Left hindlimb (tissue), 1 donor: ENCODE measurements around the gene PGBD1.
"Not testable (repeated sequence)": the region's sequence is repeated elsewhere in the genome, so short reads cannot be mapped to it uniquely, and the experiment has no call there.

Experiments
- DNase-seq: peaks from one replicate; pipeline ENCODE4 v3.0.0-alpha.2; 2018

Gene PGBD1

GRCh38 chr6:28269492-28269891 is 11.9 kb upstream of the PGBD1 start:
- DNase-seq = no peak

- DNase-seq = no peak
These were observed 6.5 kb upstream of the PGBD1 start for GRCh38 chr6:28274888-28275287.

GRCh38 chr6:28277746-28278145 is 3.6 kb upstream of the PGBD1 start:
- DNase-seq = no peak

- DNase-seq = no peak
These were observed 631 bp upstream of the PGBD1 start for GRCh38 chr6:28280595-28281287.

- DNase-seq = no peak
These were observed 1.6 kb downstream of the PGBD1 start for GRCh38 chr6:28282926-28283325.

- no peak for DNase-seq
These were observed 10.2 kb downstream of the PGBD1 start for GRCh38 chr6:28291573-28291972.

- DNase-seq = no peak
These were observed 14.0 kb downstream of the PGBD1 start for GRCh38 chr6:28295326-28295725.

GRCh38 chr6:28296520-28297060 is 15.2 kb downstream of the PGBD1 start:
- DNase-seq = no peak

GRCh38 chr6:28303570-28303969 is 22.2 kb downstream of the PGBD1 start:
- DNase-seq = no peak

- not testable (repeated sequence) for DNase-seq
These were observed 25.0 kb downstream of the PGBD1 start for GRCh38 chr6:28306363-28306762.

GRCh38 chr6:28311139-28311823 is 29.9 kb downstream of the PGBD1 start:
- no peak for DNase-seq

GRCh38 chr6:28312939-28313338 is 31.6 kb downstream of the PGBD1 start:
- DNase-seq = no peak

GRCh38 chr6:28315628-28316027 is 34.3 kb downstream of the PGBD1 start:
- no peak for DNase-seq

- DNase-seq = not testable (repeated sequence)
These were observed 36.5 kb downstream of the PGBD1 start for GRCh38 chr6:28317866-28318265.

GRCh38 chr6:28322661-28323060 is 41.3 kb downstream of the PGBD1 start:
- DNase-seq = no peak

GRCh38 chr6:28323813-28324424 is 42.5 kb downstream of the PGBD1 start:
- no peak for DNase-seq

GRCh38 chr6:28326371-28326948 is 45.1 kb downstream of the PGBD1 start:
- DNase-seq = no peak

GRCh38 chr6:28330041-28330440 is 48.7 kb downstream of the PGBD1 start:
- no peak for DNase-seq

GRCh38 chr6:28333047-28333446 is 51.7 kb downstream of the PGBD1 start:
- DNase-seq = no peak

- DNase-seq = no peak
These were observed 52.2 kb downstream of the PGBD1 start for GRCh38 chr6:28333599-28334018.

GRCh38 chr6:28334286-28335039 is 53.1 kb downstream of the PGBD1 start:
- no peak for DNase-seq

GRCh38 chr6:28335040-28335563 is 53.7 kb downstream of the PGBD1 start:
- no peak for DNase-seq
